ENCODE measurements around the gene FASTKD2.
"Not testable (repeated sequence)": the region's sequence is repeated elsewhere in the genome, so short reads cannot be mapped to it uniquely, and the experiment has no call there.

Gene FASTKD2

DNA sequence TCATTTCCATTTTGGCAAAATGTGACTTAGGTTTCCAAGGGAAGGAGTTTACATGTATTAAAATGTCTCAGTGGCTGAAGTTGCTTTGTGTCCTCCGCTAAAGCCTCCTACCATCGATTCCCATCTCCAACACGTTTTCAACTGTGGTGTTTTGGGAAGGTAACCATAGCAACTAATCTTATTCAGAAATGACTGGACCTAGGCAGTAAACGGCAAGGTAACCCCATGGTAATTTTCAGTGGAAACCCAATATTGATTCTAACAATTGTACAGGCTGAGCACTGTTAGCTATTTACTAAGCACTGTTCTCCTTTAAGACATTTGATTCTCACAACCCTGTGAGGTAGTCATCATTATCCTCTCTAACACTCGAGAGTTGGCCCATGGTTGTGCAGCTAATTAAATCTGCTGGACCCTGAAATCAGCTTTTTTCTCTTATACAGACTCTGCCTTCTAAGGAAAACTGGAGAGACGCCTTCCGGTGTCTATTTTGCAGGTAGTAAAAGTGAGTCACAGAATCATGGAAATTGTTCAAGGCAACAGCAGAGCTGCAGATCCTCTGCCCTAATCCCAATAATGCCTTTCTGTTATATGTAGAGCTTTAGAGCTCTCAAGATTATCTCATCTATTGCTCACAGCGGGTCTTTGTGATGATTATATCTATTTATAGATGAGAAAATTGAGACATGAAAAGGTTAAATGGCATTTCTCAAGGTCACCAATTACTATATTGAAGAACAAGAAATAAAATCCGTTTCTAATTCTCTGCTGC, 36.2 kb downstream of the FASTKD2 start:
- in situ Hi-C loops (cut with HindIII; ENCODE audit: low pct_ligation_motif_present, low sequenced_read_pairs): no loop called here

DNA sequence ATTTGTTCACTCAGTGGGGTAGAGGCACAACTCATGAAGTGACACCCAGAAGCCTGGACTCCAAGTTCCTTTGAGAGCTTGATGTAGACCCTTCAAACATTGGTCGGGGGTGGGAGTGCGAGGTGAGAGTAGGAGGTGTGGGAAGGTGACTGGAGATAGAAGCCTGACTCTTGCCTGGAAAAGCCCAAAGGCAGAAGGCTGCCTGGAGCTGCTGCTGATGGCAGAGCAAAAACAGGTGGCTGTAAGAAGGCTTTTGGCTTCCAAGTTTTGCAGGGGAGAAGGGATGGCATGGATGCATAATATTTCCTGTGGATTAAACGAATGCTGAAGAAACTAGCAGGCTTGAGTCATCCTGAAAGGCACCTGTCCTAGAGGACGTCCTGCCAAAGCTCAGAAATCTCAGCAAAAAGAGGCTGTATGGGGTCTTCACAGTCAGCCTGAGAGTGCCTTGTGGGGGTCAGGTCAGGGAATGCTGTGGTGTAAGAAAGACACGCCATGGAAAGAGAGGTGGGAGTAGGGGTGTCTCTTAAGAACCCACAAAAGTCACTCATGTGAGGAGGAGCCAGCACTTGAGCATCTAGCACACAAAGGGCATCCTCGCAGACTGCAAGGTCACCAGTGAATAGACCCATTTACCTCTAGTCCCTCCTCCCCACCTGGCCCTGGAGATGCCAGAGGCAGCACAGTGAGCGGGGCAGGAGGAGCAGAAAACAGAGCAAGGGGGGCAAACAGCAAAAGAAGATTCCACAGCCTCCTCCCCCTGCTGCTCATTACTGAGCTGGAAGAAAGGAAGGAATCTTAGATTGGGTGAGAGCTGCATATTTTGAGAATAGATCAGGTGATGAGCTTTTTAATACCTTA, 37.5 kb downstream of the FASTKD2 start:
- TF ChIP-seq, protein P1, sequence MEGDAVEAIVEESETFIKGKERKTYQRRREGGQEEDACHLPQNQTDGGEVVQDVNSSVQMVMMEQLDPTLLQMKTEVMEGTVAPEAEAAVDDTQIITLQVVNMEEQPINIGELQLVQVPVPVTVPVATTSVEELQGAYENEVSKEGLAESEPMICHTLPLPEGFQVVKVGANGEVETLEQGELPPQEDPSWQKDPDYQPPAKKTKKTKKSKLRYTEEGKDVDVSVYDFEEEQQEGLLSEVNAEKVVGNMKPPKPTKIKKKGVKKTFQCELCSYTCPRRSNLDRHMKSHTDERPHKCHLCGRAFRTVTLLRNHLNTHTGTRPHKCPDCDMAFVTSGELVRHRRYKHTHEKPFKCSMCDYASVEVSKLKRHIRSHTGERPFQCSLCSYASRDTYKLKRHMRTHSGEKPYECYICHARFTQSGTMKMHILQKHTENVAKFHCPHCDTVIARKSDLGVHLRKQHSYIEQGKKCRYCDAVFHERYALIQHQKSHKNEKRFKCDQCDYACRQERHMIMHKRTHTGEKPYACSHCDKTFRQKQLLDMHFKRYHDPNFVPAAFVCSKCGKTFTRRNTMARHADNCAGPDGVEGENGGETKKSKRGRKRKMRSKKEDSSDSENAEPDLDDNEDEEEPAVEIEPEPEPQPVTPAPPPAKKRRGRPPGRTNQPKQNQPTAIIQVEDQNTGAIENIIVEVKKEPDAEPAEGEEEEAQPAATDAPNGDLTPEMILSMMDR (IDR thresholded peaks at IDR 0.05; ENCODE audit: low read depth, low read length, missing control alignments): no peak
- Histone ChIP-seq H3K4me3 (ENCODE audit: low read depth, low read length) (no peak overlapping the region), H3K36me3 (replicated peaks) (no peaks in the 10 kb centered on the region), H3K27me3 (replicated peaks) (no peaks in the 10 kb centered on the region), H3K27ac (no peak overlapping the region)
- in situ Hi-C loops (cut with HindIII; ENCODE audit: low pct_ligation_motif_present, low sequenced_read_pairs): no loop called here
- DNase-seq: no peak

More for the DNA sequence above, 36.2 kb downstream of the FASTKD2 start:
- Histone ChIP-seq H3K27me3 (replicated peaks) (no peaks in the 10 kb centered on the region), H3K27ac (no peak overlapping the region), H3K36me3 (replicated peaks) (no peaks in the 10 kb centered on the region), H3K4me3 (ENCODE audit: low read depth, low read length) (no peak overlapping the region)
- TF ChIP-seq, protein P1 (IDR thresholded peaks at IDR 0.05; ENCODE audit: low read depth, low read length, missing control alignments): no peak
- no peak for DNase-seq

DNA sequence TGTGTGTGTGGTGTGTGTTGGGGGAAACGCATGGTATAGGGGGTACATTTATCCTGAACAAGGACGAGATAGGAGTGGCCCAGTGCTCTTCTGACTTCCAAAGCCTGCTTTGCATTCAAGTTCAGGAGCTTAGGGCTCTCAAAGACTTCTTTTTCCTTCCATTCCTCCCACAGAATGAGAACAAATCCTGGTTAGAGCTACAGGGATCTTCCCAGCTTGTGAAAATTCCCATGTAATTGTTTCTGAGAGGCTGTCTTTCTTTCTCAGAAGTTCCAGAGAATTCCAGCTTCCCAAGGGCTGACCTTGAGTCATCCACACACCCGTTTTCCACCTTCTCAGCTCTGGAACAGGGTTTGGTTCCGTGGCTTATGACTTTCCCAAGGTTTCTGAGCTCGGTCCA, 38.9 kb downstream of the FASTKD2 start:
- no peak for DNase-seq
- H3K27ac ChIP-seq: no peak overlapping the region
- no peaks in the 10 kb centered on the region for H3K36me3 ChIP-seq (replicated peaks)
- in situ Hi-C loops (cut with HindIII; ENCODE audit: low pct_ligation_motif_present, low sequenced_read_pairs): no loop called here
- H3K27me3 ChIP-seq (replicated peaks): no peaks in the 10 kb centered on the region
- TF ChIP-seq, protein P1 (IDR thresholded peaks at IDR 0.05; ENCODE audit: low read depth, low read length, missing control alignments): no peak
- H3K4me3 ChIP-seq (ENCODE audit: low read depth, low read length): no peak overlapping the region

DNA sequence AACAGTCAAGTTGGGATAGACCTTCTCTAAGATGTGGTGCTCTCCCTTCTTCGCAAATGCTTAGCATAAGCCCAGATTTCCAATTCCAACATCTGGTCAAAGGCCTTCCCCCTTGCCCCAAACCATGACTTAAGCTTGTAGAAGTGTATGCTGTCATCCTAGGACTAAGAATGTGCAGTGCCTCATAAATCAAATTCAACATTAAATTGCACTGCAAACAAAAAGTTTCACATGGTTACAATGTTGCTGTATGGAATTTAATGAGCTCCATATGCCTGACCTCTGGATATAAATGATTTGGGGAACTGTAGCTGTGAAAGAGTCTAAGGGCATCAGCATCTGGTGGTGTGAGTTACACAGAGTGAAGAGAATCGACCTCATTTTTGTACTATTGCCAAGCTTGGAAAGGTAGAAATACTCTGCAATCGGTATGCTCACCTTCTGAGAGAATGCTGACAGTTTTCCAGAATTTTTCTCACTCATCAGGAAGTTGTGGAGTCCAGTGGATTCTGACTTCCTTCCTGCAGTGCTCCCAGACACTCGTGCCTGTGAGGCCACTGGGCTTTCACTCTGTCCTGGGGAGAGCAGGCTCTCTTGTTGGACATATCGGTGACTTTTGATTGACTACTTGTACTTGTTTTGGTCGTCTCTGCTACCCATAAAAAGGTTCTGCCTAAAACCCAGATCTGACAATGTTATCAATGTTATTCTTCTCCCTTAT, 40.6 kb downstream of the FASTKD2 start:
- TF ChIP-seq, protein P1 (IDR thresholded peaks at IDR 0.05; ENCODE audit: low read depth, low read length, missing control alignments): no peak
- in situ Hi-C loops (cut with HindIII; ENCODE audit: low pct_ligation_motif_present, low sequenced_read_pairs): no loop called here
- Histone ChIP-seq H3K27ac (no peak overlapping the region), H3K36me3 (replicated peaks) (no peaks in the 10 kb centered on the region), H3K27me3 (replicated peaks) (no peaks in the 10 kb centered on the region), H3K4me3 (ENCODE audit: low read depth, low read length) (no peak overlapping the region)
- no peak for DNase-seq

DNA sequence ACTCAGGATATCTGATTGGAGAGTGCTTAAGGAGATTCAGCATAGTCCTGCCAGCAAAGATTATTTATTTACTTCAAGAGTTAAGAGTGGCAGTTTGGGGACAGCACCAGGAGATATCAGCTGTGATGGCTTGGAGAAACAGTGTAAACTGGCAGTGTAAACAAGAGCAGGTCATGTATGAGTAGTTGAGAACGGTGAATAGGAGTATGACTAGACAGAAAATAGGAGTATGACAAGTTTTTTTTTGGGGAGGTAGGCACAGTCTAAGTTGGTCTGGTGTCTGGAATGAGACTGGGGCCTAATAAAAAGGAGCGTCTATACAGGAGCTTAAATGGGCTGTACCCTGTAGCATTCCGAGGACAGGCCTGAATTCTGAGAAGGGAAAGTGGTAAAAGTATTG, 42.2 kb downstream of the FASTKD2 start:
- in situ Hi-C loops (cut with HindIII; ENCODE audit: low pct_ligation_motif_present, low sequenced_read_pairs); DNase-seq; H3K27ac ChIP-seq; H3K27me3 ChIP-seq (replicated peaks); H3K36me3 ChIP-seq (replicated peaks); H3K4me3 ChIP-seq (ENCODE audit: low read depth, low read length): not testable (repeated sequence)

DNA sequence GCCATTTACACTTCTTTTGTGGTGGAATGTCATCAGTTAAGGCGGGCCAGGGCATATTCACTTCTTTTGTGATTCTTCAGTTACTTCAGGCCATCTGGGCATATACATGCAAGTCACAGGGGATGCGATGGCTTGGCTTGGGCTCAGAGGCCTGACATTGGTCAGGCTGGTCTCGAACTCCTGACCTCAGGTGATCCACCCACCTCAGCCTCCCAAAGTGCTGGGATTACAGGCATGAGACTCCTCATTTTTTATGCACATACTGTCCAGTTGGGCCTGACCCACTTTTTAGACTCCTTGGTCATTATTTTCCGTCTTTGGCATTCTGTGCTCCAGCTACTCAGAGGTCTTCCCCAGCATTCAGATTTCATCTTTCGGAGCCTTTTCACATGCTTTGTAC, 47.1 kb downstream of the FASTKD2 start:
- H3K27me3 ChIP-seq (replicated peaks); DNase-seq; H3K4me3 ChIP-seq (ENCODE audit: low read depth, low read length); H3K27ac ChIP-seq; H3K36me3 ChIP-seq (replicated peaks); in situ Hi-C loops (cut with HindIII; ENCODE audit: low pct_ligation_motif_present, low sequenced_read_pairs): not testable (repeated sequence)
